RWPE2 (cell line): ENCODE data around the gene MCM9.

Source experiments
- ATAC-seq: fragments of 200-7000 bp; cut with Tn5 transposase; 3 replicates; pipeline ENCODE4 v1.9.1; 2021; ENCODE audit warnings: low read depth
- DNase-seq: peaks from one replicate; pipeline ENCODE4 v3.0.0-alpha.2; 2020; ENCODE audit warnings: low spot score
- H3K27ac ChIP-seq: fragments of 450-650 bp; 2 replicates; pipeline ENCODE4 v1.5.1; 2017; ENCODE audit warnings: mild to moderate bottlenecking; ENCODE audit not compliant: poor library complexity, severe bottlenecking
- H3K27me3 ChIP-seq: fragments of 250-450 bp; sonication (Bioruptor Pico); 2 replicates; pipeline ENCODE4 v1.5.1; 2021; ENCODE audit warnings: mild to moderate bottlenecking, moderate library complexity; ENCODE audit not compliant: insufficient read depth, poor library complexity, severe bottlenecking
- H3K36me3 ChIP-seq: fragments of 250-450 bp; sonication (Bioruptor Pico); 2 replicates; pipeline ENCODE4 v1.5.1; 2020; ENCODE audit warnings: low read depth, mild to moderate bottlenecking, moderate library complexity
- H3K4me1 ChIP-seq: fragments of 250-450 bp; sonication (Bioruptor Pico); 2 replicates; pipeline ENCODE4 v1.5.1; 2021; ENCODE audit warnings: mild to moderate bottlenecking, moderate library complexity; ENCODE audit not compliant: insufficient read depth, poor library complexity, severe bottlenecking
- H3K4me3 ChIP-seq: fragments of 250-450 bp; sonication (Bioruptor Pico); 2 replicates; pipeline ENCODE4 v1.5.1; 2021; ENCODE audit warnings: mild to moderate bottlenecking, moderate library complexity; ENCODE audit not compliant: severe bottlenecking
- H3K9me3 ChIP-seq: fragments of 250-450 bp; sonication (Bioruptor Pico); 2 replicates; pipeline ENCODE4 v1.5.1; 2021; ENCODE audit warnings: mild to moderate bottlenecking, moderate library complexity; ENCODE audit not compliant: severe bottlenecking
- CTCF ChIP-seq: fragments of 450-650 bp; IDR thresholded peaks from one replicate; pipeline ENCODE4 v1.5.1; 2017; ENCODE audit warnings: mild to moderate bottlenecking, moderate library complexity; ENCODE audit not compliant: poor library complexity, severe bottlenecking

MCM9 gene

GRCh38 chr6:118893807-118894424 lies 41.0 kb downstream of the MCM9 start, which contains the start of gene ASF1A:
Gene ASF1A (plus strand): TSS chr6:118894152. CDS start chr6:118894414, 262 bp downstream.
- ATAC-seq (peak; percentile 86), DNase-seq (peak; percentile 95)
- Histone ChIP-seq H3K4me3 (peak within 1 kb of the TSS; percentile 94), H3K27me3 (no peaks in the 10 kb centered on the region), H3K36me3 (peaks cover 15% of the 10 kb centered on the region), H3K4me1 (peaks cover 11% of the 10 kb centered on the region), H3K27ac (peak within 1 kb of the TSS; percentile 88), H3K9me3 (no peaks in the 10 kb centered on the region)
- TF ChIP-seq CTCF: peak; percentile 93

GRCh38 chr6:118893064-118893806 lies 41.7 kb downstream of the MCM9 start:
- Histone ChIP-seq H3K27ac (peak overlapping the region; percentile 88), H3K36me3 (peaks cover 12% of the 10 kb centered on the region), H3K9me3 (no peaks in the 10 kb centered on the region), H3K4me1 (peaks cover 11% of the 10 kb centered on the region), H3K4me3 (peak overlapping the region; percentile 94), H3K27me3 (no peaks in the 10 kb centered on the region)
- DNase-seq (no peak), ATAC-seq (peak; percentile 11; the same call in 2 of the 3 replicates)
- TF ChIP-seq CTCF: no peak

- TF ChIP-seq CTCF: no peak
- no peaks in the 10 kb centered on the region for H3K27me3 ChIP-seq
- H3K27ac ChIP-seq: peak overlapping the region; percentile 88
- peak overlapping the region; percentile 94 for H3K4me3 ChIP-seq
- ATAC-seq (no peak), DNase-seq (no peak)
- H3K36me3 ChIP-seq: peaks cover 11% of the 10 kb centered on the region; the same call in 1 of the 2 replicates
- no peaks in the 10 kb centered on the region for H3K9me3 ChIP-seq
- peaks cover 11% of the 10 kb centered on the region for H3K4me1 ChIP-seq
These were observed 42.5 kb downstream of the MCM9 start for GRCh38 chr6:118892355-118892991.

GRCh38 chr6:118890997-118891790 lies 43.8 kb downstream of the MCM9 start:
- DNase-seq: no peak
- no peaks in the 10 kb centered on the region for H3K9me3 ChIP-seq
- peaks cover 11% of the 10 kb centered on the region for H3K4me1 ChIP-seq
- H3K27ac ChIP-seq: no peak overlapping the region
- ATAC-seq: no peak
- no peak for TF ChIP-seq CTCF
- no peaks in the 10 kb centered on the region for H3K27me3 ChIP-seq
- H3K4me3 ChIP-seq: no peak overlapping the region
- H3K36me3 ChIP-seq: peaks cover 4% of the 10 kb centered on the region; the same call in 1 of the 2 replicates
